HG02938 (cell line): ENCODE data around the gene FAM151A.
"Not testable (repeated sequence)": the region's sequence is repeated elsewhere in the genome, so short reads cannot be mapped to it uniquely, and the experiment has no call there.

ENCODE experiments used
- ATAC-seq: cut with Tn5 transposase; IDR thresholded peaks from one replicate; pipeline ENCODE4 v1.9.1; 2021; ENCODE audit warnings: mild to moderate bottlenecking, moderate library complexity; ENCODE audit not compliant: unreplicated experiment

FAM151A gene

DNA sequence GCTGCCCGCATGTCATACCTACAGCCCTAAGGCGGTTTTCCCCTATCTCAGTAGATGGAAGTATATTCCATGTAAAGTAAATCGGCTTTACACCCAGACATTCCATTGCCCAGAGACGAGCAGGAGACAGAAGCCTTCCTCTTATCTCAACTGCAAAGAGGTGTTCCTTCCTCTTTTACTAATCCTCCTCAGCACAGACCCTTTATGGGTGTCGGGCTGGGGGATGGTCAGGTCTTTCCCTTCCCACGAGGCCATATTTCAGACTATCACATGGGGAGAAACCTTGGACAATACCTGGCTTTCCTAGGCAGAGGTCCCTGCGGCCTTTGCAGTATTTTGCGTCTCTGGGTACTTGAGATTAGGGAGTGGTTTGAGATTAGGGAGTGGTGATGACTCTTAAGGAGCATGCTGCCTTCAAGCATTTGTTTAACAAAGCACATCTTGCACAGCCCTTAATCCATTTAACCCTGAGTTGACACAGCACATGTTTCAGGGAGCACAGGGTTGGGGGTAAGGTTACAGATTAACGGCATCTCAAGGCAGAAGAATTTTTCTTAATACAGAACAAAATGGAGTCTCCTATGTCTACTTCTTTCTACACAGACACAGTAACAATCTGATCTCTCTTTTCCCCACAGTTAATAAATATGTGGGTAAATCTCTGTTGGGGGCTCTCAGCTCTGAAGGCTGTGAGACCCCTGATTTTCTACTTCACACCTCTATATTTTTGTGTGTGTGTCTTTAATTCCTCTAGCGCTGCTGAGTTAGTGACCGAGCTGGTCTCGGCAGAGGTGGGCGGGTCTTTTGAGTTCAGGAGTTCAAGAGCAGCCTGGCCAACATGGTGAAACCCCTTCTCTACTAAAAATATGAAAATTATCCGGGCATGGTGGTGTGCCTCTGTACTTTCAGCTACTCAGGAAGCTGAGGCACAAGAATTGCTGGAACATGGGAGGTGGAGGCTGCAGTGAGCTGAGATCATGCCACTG is 13.4 kb upstream of the FAM151A start:
- not testable (repeated sequence) for ATAC-seq

DNA sequence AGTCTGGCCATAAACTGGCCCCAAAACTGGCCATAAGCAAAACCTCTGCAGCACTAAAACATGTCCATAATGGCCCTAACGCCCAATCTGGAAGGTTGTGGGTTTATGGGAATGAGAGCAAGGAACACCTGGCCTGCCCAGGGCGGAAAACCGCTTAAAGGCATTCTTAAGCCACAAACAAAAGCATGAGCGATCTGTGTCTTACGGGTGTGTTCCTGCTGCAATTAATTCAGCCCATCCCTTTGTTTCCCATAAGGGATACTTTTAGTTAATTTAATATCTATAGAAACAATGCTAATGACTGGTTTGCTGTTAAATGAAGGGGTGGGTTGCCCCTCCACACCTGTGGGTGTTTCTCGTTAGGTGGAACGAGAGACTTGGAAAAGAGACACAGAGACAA is 12.5 kb upstream of the FAM151A start:
- not testable (repeated sequence) for ATAC-seq

- ATAC-seq = no peak
Observed at GRCh38 chr1:54627196-54627595, 3.9 kb upstream of the FAM151A start.

GRCh38 chr1:54624466-54625464 is 1.4 kb upstream of the FAM151A start:
- ATAC-seq = no peak

- no peak for ATAC-seq
Observed at GRCh38 chr1:54619749-54620148, 3.6 kb downstream of the FAM151A start.

DNA sequence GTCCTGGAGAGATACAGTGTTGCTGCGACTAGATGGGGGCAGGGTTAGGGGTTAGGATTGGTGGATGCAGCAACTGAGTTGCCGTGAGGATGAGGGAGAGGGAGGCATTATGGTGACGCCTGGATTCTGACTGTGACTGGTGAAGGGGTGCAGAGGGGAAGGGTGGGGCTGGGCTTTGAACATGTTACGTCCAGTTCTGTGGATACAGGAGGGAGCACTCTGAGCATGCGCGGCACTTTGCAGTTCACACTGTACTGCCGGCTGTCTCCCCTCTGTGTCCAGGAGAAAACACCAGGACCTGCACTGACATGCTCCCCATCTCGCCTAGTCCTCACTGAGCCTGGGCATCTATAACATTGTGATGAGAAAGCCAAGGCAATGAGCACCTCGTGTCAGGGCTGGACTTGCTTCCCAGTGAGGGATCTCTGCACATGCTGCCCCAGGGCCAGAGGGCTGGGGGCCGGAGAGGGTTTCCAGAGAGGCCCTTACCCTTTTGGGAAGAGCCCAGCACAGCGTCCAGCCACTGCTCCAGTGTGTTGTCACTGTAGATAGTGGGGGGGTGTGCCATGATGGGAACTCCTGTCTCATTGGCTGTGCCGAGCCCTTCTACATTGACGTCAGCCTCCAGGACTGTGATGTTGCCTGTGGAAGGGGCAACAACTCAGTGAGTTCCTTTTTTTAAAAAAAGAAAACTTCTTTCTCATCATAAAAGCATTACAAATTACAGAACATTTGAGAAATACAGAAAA is 7.6 kb downstream of the FAM151A start:
- no peak for ATAC-seq

GRCh38 chr1:54614563-54614962 is 8.8 kb downstream of the FAM151A start:
- ATAC-seq = no peak

DNA sequence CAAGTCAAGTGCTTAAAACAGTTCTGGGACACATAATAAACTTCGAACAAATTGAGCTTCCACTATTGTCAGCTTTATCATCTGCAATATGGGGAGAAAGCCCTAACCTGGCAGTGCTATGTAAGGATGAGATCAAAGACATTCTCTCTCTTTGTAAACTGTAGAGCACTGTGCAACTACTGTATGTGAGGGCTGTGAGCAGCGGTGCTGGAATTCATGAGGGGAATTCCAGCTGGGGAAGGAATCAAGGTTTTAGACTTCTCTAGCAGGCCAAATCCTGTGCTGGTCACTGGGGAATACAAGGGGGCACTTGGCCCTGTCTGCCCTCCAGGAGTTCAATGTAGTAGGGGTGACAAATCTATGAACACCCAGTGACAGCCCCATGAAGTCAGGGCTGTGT is 9.3 kb downstream of the FAM151A start:
- no peak for ATAC-seq

GRCh38 chr1:54611621-54612020 is 11.7 kb downstream of the FAM151A start:
- no peak for ATAC-seq

DNA sequence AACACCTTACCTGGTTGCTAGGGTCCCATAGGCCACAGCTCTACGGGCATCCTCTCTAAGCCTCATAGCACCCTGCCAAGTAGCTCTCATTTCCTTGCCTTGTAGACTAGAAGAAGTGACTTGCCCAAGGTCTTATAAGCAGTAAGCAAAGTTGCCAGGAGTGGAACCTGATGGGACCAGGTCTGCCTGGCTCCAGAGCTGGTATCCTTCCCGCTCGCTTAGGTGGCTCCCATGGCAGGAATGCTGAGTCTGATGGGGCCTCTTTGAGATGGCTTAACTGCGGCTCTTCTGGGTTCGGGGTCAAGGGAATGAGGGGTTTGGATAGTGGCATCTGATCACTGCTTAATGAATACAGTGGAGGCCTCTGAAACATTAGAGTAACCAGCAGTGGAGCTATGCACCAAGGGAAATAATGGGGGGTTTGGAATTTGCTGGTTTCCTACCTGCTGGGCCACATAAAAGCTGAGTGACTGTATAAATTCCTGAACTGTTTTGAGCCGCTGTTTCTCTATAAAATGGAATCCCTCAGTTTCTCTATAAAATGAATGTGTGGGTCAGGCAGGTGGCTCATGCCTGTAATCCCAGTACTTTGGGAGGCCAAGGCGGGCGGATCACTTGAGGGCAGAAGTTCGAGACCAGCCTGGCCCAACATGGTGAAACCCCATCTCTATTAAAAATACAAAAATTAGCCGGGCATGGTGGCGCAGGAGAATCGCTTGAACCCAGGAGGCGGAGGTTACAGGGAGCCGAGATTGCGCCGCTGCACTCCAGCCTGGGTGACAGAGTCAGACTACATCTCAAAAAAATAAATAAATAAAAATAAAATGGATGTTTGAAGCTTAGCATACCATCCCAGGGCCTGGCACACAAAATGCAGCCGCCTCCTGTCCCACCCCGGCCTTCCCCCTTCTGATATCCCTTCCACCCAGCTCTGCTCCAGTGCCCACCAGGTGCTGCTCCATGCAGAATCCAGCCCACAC is 12.4 kb downstream of the FAM151A start:
- ATAC-seq = no peak

- no peak for ATAC-seq
Observed at GRCh38 chr1:54610048-54610447, 13.3 kb downstream of the FAM151A start.

DNA sequence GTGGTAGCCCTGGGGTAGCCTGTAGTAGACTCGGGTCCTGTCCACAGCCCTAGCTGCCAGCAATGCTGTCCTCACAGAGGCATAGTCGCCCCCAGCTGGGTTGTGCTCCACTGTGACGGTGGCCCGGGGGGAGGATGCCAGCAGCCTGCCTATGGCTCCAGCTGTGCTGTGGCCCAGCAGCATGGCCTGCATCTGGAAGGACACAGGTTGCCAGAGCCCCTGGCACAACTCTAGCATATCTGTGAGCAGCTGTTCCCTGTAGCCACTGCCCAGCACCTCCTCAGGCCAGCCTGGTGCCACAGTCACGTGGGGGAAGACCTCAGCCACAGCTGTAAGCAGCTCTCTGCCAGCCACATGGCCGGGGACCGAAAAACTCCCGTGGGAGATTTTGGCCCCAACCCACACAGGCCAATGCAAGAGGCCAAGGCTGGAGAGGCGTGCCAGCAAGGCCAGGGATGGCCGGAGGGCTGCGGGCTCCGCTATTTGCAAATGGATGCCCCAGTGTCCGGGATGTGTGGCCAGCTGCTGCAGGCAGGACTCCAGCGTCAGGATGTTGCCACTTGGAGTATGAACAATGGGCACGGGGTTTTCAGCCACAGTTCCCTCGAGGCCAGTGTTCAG is 13.9 kb downstream of the FAM151A start:
- ATAC-seq = no peak

- no peak for ATAC-seq
Observed at GRCh38 chr1:54608566-54609230, 14.6 kb downstream of the FAM151A start.

DNA sequence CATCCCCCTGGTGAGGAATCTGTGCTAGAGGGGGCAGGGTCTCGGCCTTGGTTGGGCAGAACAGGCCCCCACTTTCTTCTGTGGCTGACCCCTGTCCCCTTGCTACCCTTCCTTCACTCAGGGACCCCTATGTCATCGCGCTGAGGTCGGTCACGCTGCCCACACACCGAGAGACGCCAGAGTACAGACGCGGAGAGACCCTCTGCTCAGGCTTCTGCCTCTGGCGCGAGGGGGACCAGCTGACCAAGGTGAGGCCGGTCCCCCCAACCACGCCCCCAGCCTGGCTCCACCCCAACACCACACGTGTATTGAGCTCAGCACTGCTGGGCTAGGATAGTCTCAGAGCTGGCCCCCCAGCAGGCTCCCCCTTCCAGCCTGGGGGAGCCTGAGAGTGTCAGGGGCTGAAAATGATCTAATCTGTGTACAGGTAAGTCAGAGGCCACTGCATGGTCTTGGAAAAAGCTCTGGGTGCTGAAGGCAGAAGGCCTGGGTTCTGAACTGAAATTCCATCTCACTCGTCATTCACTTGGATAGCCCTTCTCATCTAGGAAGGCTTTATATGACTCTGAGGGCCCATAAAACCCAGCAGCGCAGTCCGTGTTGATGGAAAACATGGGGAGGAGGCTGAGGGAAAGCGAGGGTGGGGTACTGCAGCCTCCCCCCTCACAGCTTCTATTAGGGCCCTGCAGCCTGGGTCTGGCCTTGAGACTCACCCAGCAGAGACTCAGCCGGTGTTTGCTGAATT is 15.3 kb downstream of the FAM151A start:
- no peak for ATAC-seq

GRCh38 chr1:54606990-54607325 is 16.4 kb downstream of the FAM151A start:
- no peak for ATAC-seq

DNA sequence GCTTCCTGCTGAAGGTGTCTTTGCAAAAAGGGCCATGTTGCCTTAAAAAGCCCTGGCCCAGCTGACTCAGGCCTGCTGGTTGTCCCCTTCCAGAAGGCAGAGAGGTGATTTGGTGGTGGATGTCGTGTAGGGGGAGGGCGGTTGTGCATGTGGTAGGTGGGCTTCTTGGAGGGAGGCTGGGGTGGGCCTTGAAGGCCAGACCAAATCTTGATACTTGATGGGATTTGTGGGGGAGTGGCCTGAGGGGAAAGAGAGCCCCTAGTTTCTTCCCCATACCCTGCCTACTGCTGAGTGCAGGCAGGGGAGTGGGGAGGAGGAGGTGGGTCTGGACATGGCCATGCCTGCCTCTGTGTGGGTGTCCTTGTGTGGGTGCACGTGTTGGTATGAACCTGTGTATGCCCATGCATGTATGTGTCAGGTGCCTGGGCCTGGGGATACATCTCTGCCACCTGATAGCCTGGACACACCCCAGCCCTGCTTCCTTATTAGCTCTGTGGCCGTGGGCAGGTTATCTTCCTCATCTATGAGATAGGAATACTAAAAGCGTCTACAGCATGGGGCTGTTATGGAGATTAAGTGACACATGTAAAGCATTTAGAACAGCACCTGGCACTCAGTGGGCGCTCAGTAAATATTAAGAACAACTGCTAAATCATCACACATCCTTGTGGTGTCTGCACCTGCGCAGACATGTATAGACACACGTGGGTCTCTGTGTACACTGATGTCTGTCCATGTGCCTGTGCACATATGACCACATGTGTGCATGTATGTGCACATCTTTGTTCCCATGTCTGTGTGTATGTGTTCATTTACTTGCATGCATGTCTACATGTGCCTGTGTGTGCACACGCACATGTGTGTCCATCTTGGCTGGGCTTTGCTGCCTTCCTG is 17.0 kb downstream of the FAM151A start:
- ATAC-seq = no peak
